GM21390 (cell line): ENCODE results near the gene STARD7.
A peak's percentile ranks its signal among the peaks of the same experiment; 100 is the strongest.
"Not testable (repeated sequence)": the region's sequence is repeated elsewhere in the genome, so short reads cannot be mapped to it uniquely, and the experiment has no call there.

Source experiments
- ATAC-seq: cut with Tn5 transposase; IDR thresholded peaks from one replicate; pipeline ENCODE4 v1.9.1; 2021; ENCODE audit not compliant: unreplicated experiment

Gene STARD7

GRCh38 chr2:96236882-96237281 lies 28.3 kb upstream of the STARD7 start:
- no peak for ATAC-seq

DNA sequence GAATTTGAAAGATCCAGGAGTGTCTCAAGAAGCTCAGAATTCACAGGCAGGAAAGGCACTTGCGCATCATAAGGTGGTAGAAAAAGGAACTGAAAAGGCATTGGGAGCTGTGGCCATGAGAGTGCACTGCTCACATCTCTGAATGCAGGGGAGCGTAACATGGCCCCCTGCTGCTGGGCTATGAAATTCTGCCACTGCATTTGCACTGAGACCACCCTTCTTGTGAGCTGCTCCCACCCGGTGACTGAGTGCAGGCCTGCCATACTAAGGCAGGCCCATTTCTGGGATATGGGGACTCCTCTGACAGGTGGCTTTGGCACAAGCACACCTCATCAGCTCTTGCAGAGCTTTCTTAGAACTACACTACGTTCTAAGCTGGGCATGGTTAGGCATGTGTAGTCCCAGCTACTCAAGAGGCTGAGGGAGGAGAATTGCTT lies 25.3 kb upstream of the STARD7 start:
- ATAC-seq: peak; percentile 94

GRCh38 chr2:96233436-96233835 lies 24.8 kb upstream of the STARD7 start:
- no peak for ATAC-seq

GRCh38 chr2:96231316-96231715 lies 22.7 kb upstream of the STARD7 start:
- no peak for ATAC-seq

- ATAC-seq: peak; percentile 80
These were observed 16.4 kb upstream of the STARD7 start for GRCh38 chr2:96225016-96225533.

- ATAC-seq: not testable (repeated sequence)
These were observed 12.5 kb upstream of the STARD7 start for GRCh38 chr2:96221106-96221505.

GRCh38 chr2:96219959-96220358 lies 11.3 kb upstream of the STARD7 start:
- ATAC-seq: not testable (repeated sequence)

GRCh38 chr2:96218508-96219131 lies 10.0 kb upstream of the STARD7 start:
- ATAC-seq: no peak

- no peak for ATAC-seq
These were observed 5.9 kb upstream of the STARD7 start for GRCh38 chr2:96214554-96214953.

GRCh38 chr2:96213379-96213778 lies 4.8 kb upstream of the STARD7 start:
- no peak for ATAC-seq

DNA sequence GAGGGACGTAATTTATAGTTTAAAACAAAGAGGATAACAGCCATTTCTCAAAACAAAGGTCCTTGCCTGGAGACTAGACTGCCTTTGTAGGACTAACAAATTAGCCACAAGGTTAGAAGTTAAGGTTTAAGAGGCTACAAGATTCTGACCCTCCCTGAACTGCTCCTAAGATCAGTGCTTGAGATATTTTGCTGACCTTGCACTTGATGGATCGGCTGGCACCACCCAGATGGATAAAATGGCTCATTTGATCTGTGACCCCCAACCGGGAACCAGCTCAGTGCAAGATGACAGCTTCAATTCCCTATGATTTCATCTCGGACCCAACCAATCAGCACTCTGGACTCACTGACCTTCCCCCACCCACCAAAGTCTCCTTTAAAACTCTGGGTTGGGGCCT lies 3.7 kb upstream of the STARD7 start:
- no peak for ATAC-seq

DNA sequence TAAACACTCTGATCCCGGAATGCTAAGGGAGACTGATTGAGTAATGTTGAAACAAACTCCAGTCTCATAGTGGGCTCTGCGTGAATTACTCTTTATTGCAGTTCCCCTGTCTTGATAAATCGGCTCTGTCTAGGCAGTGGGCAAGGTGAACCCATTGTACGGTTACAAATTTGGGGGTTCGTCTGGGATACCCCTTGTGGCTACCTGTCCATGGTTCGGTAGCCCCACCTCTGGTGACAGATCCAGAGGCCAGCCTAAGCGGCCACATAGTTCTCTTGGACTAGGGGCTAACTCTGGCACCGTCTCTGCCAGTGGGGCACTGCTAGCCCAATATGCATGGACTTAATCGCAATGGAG lies 1.1 kb upstream of the STARD7 start:
- no peak for ATAC-seq

DNA sequence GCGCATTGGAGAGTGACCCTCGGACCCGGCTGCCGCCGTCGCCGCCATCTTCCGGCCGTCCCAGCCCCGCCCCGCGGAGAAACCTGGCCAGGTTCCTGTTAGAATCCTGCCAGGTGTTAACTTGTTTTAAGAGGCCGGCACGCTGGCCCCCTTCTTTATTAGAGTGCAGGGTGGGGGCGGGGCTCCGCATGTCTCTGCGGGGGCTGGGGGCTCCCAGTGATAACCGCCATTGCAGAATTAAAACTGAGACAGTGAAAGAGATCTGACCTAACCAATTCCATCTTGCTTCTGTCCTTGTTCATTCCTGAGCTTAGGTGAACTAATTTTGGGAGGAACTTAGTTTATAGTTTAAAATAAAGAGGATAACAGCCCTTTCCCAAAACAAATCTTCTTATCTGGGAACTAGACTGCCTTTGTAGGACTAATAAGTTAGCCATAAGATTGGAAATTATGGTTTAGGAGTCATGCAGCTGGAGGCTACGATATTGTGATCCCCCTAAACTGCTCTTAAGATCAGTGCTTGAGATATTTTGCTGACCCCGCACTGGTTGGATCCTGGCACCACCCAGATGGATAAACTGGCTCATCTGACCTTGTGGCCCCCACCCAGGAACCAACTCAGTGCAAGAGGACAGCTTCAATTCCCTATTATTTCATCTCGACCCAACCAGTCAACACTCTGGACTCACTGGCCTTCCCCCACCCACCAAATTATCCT lies 543 bp upstream of the STARD7 start:
- ATAC-seq: no peak

GRCh38 chr2:96207774-96208142 lies 869 bp downstream of the STARD7 start:
- no peak for ATAC-seq

DNA sequence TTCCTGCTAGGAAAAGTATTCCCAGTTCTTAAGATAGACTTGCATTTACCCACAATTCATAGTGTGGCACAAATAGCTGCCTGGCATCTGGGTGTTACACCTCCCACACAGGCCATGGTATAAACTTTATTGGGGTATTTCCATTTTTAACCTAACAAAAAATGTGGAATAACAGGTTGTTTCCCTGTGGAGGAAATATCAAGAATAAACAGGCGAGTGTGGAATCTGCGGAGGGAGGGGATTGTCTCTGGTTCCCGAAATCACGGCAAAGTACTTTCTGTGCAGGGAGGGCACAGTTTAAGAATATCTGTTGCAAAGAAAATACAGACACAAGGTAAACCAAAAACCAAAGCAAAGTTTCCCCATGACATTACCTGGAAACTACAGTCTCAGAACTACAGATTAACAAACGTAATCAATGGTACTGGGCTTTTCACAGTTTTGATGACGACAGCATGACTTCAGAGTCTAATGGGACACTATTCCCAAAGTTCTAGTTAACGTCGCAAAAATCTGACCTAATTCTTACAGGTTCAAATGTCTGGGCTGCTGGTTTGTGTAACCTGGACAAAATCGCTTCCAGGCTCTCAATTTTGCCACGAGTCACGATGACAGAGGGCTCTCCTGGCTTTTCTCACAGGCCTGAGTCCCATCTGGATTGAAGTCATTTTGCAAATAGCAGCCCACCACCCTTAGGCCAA lies 1.4 kb downstream of the STARD7 start:
- ATAC-seq: no peak

GRCh38 chr2:96205888-96206287 lies 2.7 kb downstream of the STARD7 start:
- no peak for ATAC-seq

GRCh38 chr2:96204836-96205624 lies 3.6 kb downstream of the STARD7 start:
- ATAC-seq: no peak

GRCh38 chr2:96203130-96204028 lies 5.2 kb downstream of the STARD7 start:
- ATAC-seq: no peak

DNA sequence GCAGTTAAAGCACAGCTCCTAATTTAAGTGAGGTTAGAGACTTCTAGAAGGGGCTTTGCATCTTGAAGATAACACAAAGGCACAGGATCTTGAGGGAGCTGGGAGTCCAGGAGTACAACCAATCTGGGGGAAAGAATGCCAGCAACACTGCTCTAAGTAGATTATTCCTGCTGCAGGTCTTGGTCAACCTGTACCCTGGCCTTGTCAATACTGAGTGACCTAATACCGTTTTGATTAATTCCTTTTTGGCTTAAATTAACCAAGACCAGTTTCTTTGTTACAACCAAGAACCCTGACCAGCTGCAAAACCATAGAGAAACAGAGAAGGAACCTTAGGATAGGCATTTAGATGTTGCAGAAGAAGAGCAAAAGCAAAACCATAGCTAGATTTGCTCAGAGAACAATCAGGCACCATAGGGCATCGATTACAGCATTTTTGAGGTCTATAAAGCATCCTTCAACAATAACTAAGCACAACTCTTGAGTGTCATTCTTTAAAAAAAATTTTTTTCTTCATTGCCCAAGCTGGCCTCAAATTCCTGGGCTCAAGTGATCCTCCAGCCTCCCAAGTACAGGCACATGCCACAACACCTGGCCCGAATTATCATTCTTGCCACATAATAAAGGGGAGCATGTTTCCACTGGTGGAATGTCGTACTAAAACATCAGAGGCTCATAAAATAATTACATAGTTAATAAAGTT lies 6.3 kb downstream of the STARD7 start:
- ATAC-seq: no peak

DNA sequence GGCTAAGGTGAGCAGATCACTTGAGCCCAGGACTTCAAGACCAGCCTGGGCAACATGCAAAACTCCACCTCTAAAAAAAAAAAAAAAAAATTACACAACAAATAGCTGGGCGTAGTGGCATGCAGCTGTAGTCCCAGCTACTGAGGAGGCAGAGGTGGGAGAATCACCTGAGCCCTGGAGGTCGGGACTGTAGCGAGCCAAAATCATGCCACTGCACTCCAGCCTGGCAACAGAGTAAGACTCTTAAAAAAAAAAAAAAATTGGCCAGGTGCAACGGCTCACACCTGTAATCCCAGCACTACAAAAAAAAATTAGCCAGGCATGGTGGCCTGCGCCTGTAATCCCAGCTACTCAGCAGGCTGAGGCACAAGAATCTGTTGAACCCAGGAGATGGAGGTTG lies 7.3 kb downstream of the STARD7 start:
- ATAC-seq: no peak
